ENCODE results near the gene PRKAG2.

- TF ChIP-seq POLR2AphosphoS5 (IDR thresholded peaks at IDR 0.05) (no peak), POLR2A (IDR thresholded peaks at IDR 0.05) (no peak)
- TF ChIP-seq, protein P1, sequence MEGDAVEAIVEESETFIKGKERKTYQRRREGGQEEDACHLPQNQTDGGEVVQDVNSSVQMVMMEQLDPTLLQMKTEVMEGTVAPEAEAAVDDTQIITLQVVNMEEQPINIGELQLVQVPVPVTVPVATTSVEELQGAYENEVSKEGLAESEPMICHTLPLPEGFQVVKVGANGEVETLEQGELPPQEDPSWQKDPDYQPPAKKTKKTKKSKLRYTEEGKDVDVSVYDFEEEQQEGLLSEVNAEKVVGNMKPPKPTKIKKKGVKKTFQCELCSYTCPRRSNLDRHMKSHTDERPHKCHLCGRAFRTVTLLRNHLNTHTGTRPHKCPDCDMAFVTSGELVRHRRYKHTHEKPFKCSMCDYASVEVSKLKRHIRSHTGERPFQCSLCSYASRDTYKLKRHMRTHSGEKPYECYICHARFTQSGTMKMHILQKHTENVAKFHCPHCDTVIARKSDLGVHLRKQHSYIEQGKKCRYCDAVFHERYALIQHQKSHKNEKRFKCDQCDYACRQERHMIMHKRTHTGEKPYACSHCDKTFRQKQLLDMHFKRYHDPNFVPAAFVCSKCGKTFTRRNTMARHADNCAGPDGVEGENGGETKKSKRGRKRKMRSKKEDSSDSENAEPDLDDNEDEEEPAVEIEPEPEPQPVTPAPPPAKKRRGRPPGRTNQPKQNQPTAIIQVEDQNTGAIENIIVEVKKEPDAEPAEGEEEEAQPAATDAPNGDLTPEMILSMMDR (IDR thresholded peaks at IDR 0.05) = no peak
Measured at GRCh38 chr7:151917791-151918509, 41.0 kb upstream of the PRKAG2 start.

Measured in breast epithelium (tissue), 3 donors.